ENCODE results near the gene DNAJA4. TPM values are rescaled to one million over a fixed set of nuclear protein-coding genes. Genes with fewer than 3 reads are reported as not detected.

Gene DNAJA4
- total and polyA plus RNA-seq, 2 of the 8 experiments (the other 6 are each of a cell fraction or from before 2014, with no cell fraction given), result 3.6 to 6.2 TPM

DNA sequence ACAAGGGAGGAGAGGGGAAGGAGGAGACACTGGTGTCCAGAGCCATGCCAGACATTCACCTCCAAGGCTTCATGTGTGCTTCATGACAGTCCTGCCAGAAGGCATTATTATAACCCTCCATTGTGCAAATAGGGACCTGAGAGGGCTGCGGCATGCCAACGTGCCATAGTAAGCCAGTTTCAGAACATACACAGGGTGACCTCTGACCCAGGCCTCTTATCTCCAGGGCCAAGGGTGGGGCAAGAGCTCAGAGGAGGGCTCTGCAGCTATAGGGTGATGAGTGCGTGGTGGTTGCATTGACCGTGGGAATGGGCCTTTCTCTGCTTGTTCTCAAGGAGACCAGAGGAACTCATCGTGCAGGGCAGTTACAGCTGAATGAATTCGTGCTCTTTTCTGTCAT lies 20.3 kb upstream of the DNAJA4 start (continued):
- TF ChIP-seq KDM1A (IDR thresholded peaks at IDR 0.05; ENCODE audit: borderline replicate concordance, low read length) (no peak), RBBP5 (IDR thresholded peaks at IDR 0.05; ENCODE audit: borderline replicate concordance, low read depth, low read length) (no peak), RFX5 (IDR thresholded peaks at IDR 0.05; ENCODE audit: borderline replicate concordance, low read depth, low read length) (no peak), CBX5 (IDR thresholded peaks at IDR 0.05; ENCODE audit: low read depth, low read length) (no peak), GTF2F1 (IDR thresholded peaks at IDR 0.05; ENCODE audit: borderline replicate concordance, low read depth, low read length) (no peak)
